Bone marrow (tissue), 2 donors: ENCODE results near the gene PCDHGA3.
A peak's percentile ranks its signal among the peaks of the same experiment; 100 is the strongest.
"Not testable (repeated sequence)": the region's sequence is repeated elsewhere in the genome, so short reads cannot be mapped to it uniquely, and the experiment has no call there.

Source experiments
- DNase-seq, 2 donors: peaks; one replicate each; lab custom pipeline; 2025; lab: John Stamatoyannopoulos, UW

PCDHGA3 gene

GRCh38 chr5:141343242-141343952 is at the start of gene PCDHGA3:
TSS of gene PCDHGA3 (plus strand) at chr5:141343829. CDS start at chr5:141344034, 205 bp downstream.
- no peak for DNase-seq

- no peak for DNase-seq
Measured at GRCh38 chr5:141298376-141298775, 45.3 kb upstream of the PCDHGA3 start.

- no peak for DNase-seq
Measured at GRCh38 chr5:141303756-141304155, 39.9 kb upstream of the PCDHGA3 start, which contains the start of gene SLC25A2. TSS of gene SLC25A2 (minus strand) at chr5:141304049. CDS start at chr5:141303865, 184 bp downstream.

- DNase-seq: no peak
Measured at GRCh38 chr5:141306630-141307029, 37.0 kb upstream of the PCDHGA3 start.

- no peak for DNase-seq
Measured at GRCh38 chr5:141313711-141314110, 29.9 kb upstream of the PCDHGA3 start.

- DNase-seq: not testable (repeated sequence)
Measured at GRCh38 chr5:141316963-141317362, 26.7 kb upstream of the PCDHGA3 start.

GRCh38 chr5:141319202-141319601 is 24.4 kb upstream of the PCDHGA3 start:
- no peak for DNase-seq

- DNase-seq: no peak
Measured at GRCh38 chr5:141319699-141320098, 23.9 kb upstream of the PCDHGA3 start.

GRCh38 chr5:141320225-141321169 is 23.1 kb upstream of the PCDHGA3 start, which contains the start of gene TAF7:
TSS of gene TAF7 (minus strand) at chr5:141320784. CDS start at chr5:141320044, 740 bp downstream.
- peak; percentile 92 to 96 for DNase-seq

GRCh38 chr5:141322261-141322660 is 21.4 kb upstream of the PCDHGA3 start:
- no peak for DNase-seq

- peak in 1 of 2 donors; percentile 65 for DNase-seq
Measured at GRCh38 chr5:141326088-141326854, 17.4 kb upstream of the PCDHGA3 start.

GRCh38 chr5:141328231-141328630 is 15.4 kb upstream of the PCDHGA3 start:
- DNase-seq: no peak

GRCh38 chr5:141330299-141331080 is 13.1 kb upstream of the PCDHGA3 start, which contains the start of gene PCDHGA1:
TSS of gene PCDHGA1 (plus strand) at chr5:141330514.
- DNase-seq: no peak

- not testable (repeated sequence) for DNase-seq
Measured at GRCh38 chr5:141332571-141332970, 11.1 kb upstream of the PCDHGA3 start.

- DNase-seq: no peak
Measured at GRCh38 chr5:141338538-141339306, 4.9 kb upstream of the PCDHGA3 start, which contains the start of gene PCDHGA2. TSS of gene PCDHGA2 (plus strand) at chr5:141338760.

- not testable (repeated sequence) for DNase-seq
Measured at GRCh38 chr5:141340781-141341354, 2.8 kb upstream of the PCDHGA3 start.

- no peak for DNase-seq
Measured at GRCh38 chr5:141342773-141343172, 856 bp upstream of the PCDHGA3 start.

- DNase-seq: no peak
Measured at GRCh38 chr5:141343953-141344463, 379 bp downstream of the PCDHGA3 start.

GRCh38 chr5:141345327-141345726 is 1.7 kb downstream of the PCDHGA3 start:
- no peak for DNase-seq
